Mammary epithelial cell (primary cell): ENCODE measurements around the gene WNT9B.

Source experiments
- CTCF ChIP-seq, 2 donors: IDR thresholded peaks in 1 of 2; conservative IDR thresholded peaks in 1 of 2; 2 replicates each; pipeline ENCODE4 v1.5.1; 2011 to 2012; ENCODE audit warnings: inconsistent platforms in 2 of 2, low read length in 2 of 2, mild to moderate bottlenecking in 2 of 2, control low read depth in 1 of 2, low read depth in 1 of 2; ENCODE audit not compliant: insufficient read depth in 1 of 2; ENCODE audit errors: extremely low read depth in 1 of 2
- EZH2 ChIP-seq: IDR thresholded peaks from 2 replicates; pipeline ENCODE4 v1.6.1; 2012; ENCODE audit warnings: low read length, inconsistent platforms, borderline replicate concordance

DNA sequence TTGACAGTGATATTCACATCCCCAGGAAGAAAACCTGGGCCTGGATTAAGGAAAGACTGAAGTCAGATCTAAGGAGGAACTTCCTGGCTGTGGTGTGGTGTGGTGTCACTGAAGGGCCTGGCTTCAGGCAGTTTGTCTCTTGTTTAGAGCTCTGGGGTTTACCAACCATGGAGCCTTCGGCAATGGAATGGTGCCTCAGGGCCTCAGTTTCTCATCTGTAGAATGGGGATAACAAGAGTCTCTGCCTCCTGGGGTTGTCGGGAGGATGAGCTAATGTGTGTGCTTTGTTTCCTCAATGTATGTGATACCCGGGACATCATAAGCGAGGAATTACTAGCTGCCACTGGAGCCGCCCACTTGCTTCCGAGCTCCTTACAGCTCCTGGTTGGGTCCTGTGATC, 45.6 kb upstream of the WNT9B start:
- TF ChIP-seq CTCF (conservative IDR thresholded peaks at IDR 0.05 in 1 of 2, IDR thresholded peaks at IDR 0.05 in 1 of 2; ENCODE audit: extremely low read depth in 1 of 2, insufficient read depth in 1 of 2, low read depth in 1 of 2, low read length in 2 of 2) (no peak), EZH2 (no peak)
